ENCODE results near the gene TOM1L2.
"Not testable (repeated sequence)": the region's sequence is repeated elsewhere in the genome, so short reads cannot be mapped to it uniquely, and the experiment has no call there.

TOM1L2 gene

GRCh38 chr17:17926840-17927449, 45.3 kb downstream of the TOM1L2 start:
- DNase-seq (ENCODE audit: low spot score in 2 of 2) = no peak
- Histone ChIP-seq H3K4me3 (no peak overlapping the region), H3K9me3 (no peaks in the 10 kb centered on the region; the same call in 1 of the 2 replicates), H3K36me3 (replicated peaks) (no peaks in the 10 kb centered on the region), H3K27me3 (ENCODE audit: low read depth) (no peaks in the 10 kb centered on the region), H3K4me1 (peaks cover 29% of the 10 kb centered on the region)
- in situ Hi-C loops (cut with MboI; ENCODE audit: low sequenced_read_pairs) = no loop called here

GRCh38 chr17:17926036-17926435, 46.2 kb downstream of the TOM1L2 start:
- no peak for DNase-seq (ENCODE audit: low spot score in 2 of 2)
- in situ Hi-C loops (cut with MboI; ENCODE audit: low sequenced_read_pairs) = no loop called here

GRCh38 chr17:17924857-17925250, 47.3 kb downstream of the TOM1L2 start:
- no peaks in the 10 kb centered on the region for H3K27me3 ChIP-seq (ENCODE audit: low read depth)
- DNase-seq (ENCODE audit: low spot score in 2 of 2) = no peak
- H3K4me3 ChIP-seq = no peak overlapping the region
- in situ Hi-C loops (cut with MboI; ENCODE audit: low sequenced_read_pairs) = no loop called here
- peaks cover 42% of the 10 kb centered on the region for H3K4me1 ChIP-seq
- H3K36me3 ChIP-seq (replicated peaks) = no peaks in the 10 kb centered on the region
- H3K9me3 ChIP-seq = no peaks in the 10 kb centered on the region; the same call in 1 of the 2 replicates

More at GRCh38 chr17:17926036-17926435, 46.2 kb downstream of the TOM1L2 start:
- H3K36me3 ChIP-seq (replicated peaks) = no peaks in the 10 kb centered on the region
- H3K4me3 ChIP-seq = no peak overlapping the region
- H3K27me3 ChIP-seq (ENCODE audit: low read depth) = no peaks in the 10 kb centered on the region
- peaks cover 38% of the 10 kb centered on the region for H3K4me1 ChIP-seq
- no peaks in the 10 kb centered on the region; the same call in 1 of the 2 replicates for H3K9me3 ChIP-seq

GRCh38 chr17:17924131-17924856, 47.9 kb downstream of the TOM1L2 start:
- Histone ChIP-seq H3K9me3 (no peaks in the 10 kb centered on the region; the same call in 1 of the 2 replicates), H3K27me3 (ENCODE audit: low read depth) (no peaks in the 10 kb centered on the region), H3K4me1 (peaks cover 48% of the 10 kb centered on the region), H3K36me3 (replicated peaks) (no peaks in the 10 kb centered on the region), H3K4me3 (no peak overlapping the region)
- in situ Hi-C loops (cut with MboI; ENCODE audit: low sequenced_read_pairs) = no loop called here
- DNase-seq (ENCODE audit: low spot score in 2 of 2) = no peak

GRCh38 chr17:17922070-17922614, 50.1 kb downstream of the TOM1L2 start:
- DNase-seq (ENCODE audit: low spot score in 2 of 2) = no peak
- no peaks in the 10 kb centered on the region for H3K36me3 ChIP-seq (replicated peaks)
- H3K9me3 ChIP-seq = no peaks in the 10 kb centered on the region; the same call in 1 of the 2 replicates
- no peak overlapping the region for H3K4me3 ChIP-seq
- H3K4me1 ChIP-seq = peaks cover 36% of the 10 kb centered on the region
- no peaks in the 10 kb centered on the region for H3K27me3 ChIP-seq (ENCODE audit: low read depth)
- in situ Hi-C loops (cut with MboI; ENCODE audit: low sequenced_read_pairs) = no loop called here

GRCh38 chr17:17921192-17922069, 50.8 kb downstream of the TOM1L2 start:
- H3K27me3 ChIP-seq (ENCODE audit: low read depth) = no peaks in the 10 kb centered on the region
- no peaks in the 10 kb centered on the region for H3K36me3 ChIP-seq (replicated peaks)
- DNase-seq (ENCODE audit: low spot score in 2 of 2) = peak; percentile 68 to 76
- H3K4me3 ChIP-seq = no peak overlapping the region
- H3K9me3 ChIP-seq = no peaks in the 10 kb centered on the region; the same call in 1 of the 2 replicates
- peaks cover 34% of the 10 kb centered on the region for H3K4me1 ChIP-seq
- in situ Hi-C loops (cut with MboI; ENCODE audit: low sequenced_read_pairs) = no loop called here

GRCh38 chr17:17919169-17920107, 52.8 kb downstream of the TOM1L2 start:
- no peaks in the 10 kb centered on the region for H3K36me3 ChIP-seq (replicated peaks)
- no peak overlapping the region for H3K4me3 ChIP-seq
- no peaks in the 10 kb centered on the region; the same call in 1 of the 2 replicates for H3K9me3 ChIP-seq
- H3K27me3 ChIP-seq (ENCODE audit: low read depth) = no peaks in the 10 kb centered on the region
- DNase-seq (ENCODE audit: low spot score in 2 of 2) = peak; percentile 75 to 87
- in situ Hi-C loops (cut with MboI; ENCODE audit: low sequenced_read_pairs) = no loop called here
- H3K4me1 ChIP-seq = peaks cover 32% of the 10 kb centered on the region

GRCh38 chr17:17917394-17917793, 54.8 kb downstream of the TOM1L2 start:
- Histone ChIP-seq H3K9me3 (no peaks in the 10 kb centered on the region; the same call in 1 of the 2 replicates), H3K4me3 (no peak overlapping the region), H3K36me3 (replicated peaks) (no peaks in the 10 kb centered on the region), H3K4me1 (peaks cover 37% of the 10 kb centered on the region), H3K27me3 (ENCODE audit: low read depth) (no peaks in the 10 kb centered on the region)
- no peak for DNase-seq (ENCODE audit: low spot score in 2 of 2)
- in situ Hi-C loops (cut with MboI; ENCODE audit: low sequenced_read_pairs) = no loop called here

GRCh38 chr17:17915183-17915582, 57.0 kb downstream of the TOM1L2 start:
- Histone ChIP-seq H3K4me3 (no peak overlapping the region), H3K36me3 (replicated peaks) (no peaks in the 10 kb centered on the region), H3K9me3 (no peaks in the 10 kb centered on the region), H3K4me1 (peaks cover 19% of the 10 kb centered on the region), H3K27me3 (ENCODE audit: low read depth) (no peaks in the 10 kb centered on the region)
- DNase-seq (ENCODE audit: low spot score in 2 of 2) = no peak
- in situ Hi-C loops (cut with MboI; ENCODE audit: low sequenced_read_pairs) = no loop called here

GRCh38 chr17:17913695-17914332, 58.4 kb downstream of the TOM1L2 start:
- Histone ChIP-seq H3K36me3 (replicated peaks) (no peaks in the 10 kb centered on the region), H3K4me3 (no peak overlapping the region), H3K27me3 (ENCODE audit: low read depth) (no peaks in the 10 kb centered on the region), H3K4me1 (peaks cover 11% of the 10 kb centered on the region), H3K9me3 (no peaks in the 10 kb centered on the region)
- peak; percentile 43 to 81 for DNase-seq (ENCODE audit: low spot score in 2 of 2)
- in situ Hi-C loops (cut with MboI; ENCODE audit: low sequenced_read_pairs) = no loop called here

- H3K9me3 ChIP-seq; H3K27me3 ChIP-seq (ENCODE audit: low read depth); in situ Hi-C loops (cut with MboI; ENCODE audit: low sequenced_read_pairs); H3K4me3 ChIP-seq; H3K36me3 ChIP-seq (replicated peaks); DNase-seq (ENCODE audit: low spot score in 2 of 2): not testable (repeated sequence)
- H3K4me1 ChIP-seq = peaks cover 11% of the 10 kb centered on the region
Observed at GRCh38 chr17:17912336-17912735, 59.9 kb downstream of the TOM1L2 start.

- Histone ChIP-seq H3K4me1 (peaks cover 11% of the 10 kb centered on the region), H3K4me3 (no peak overlapping the region), H3K27me3 (ENCODE audit: low read depth) (no peaks in the 10 kb centered on the region), H3K36me3 (replicated peaks) (no peaks in the 10 kb centered on the region), H3K9me3 (no peaks in the 10 kb centered on the region)
- in situ Hi-C loops (cut with MboI; ENCODE audit: low sequenced_read_pairs) = no loop called here
- no peak for DNase-seq (ENCODE audit: low spot score in 2 of 2)
Observed at GRCh38 chr17:17911001-17911613, 61.1 kb downstream of the TOM1L2 start.
